MCF 10A (cell line): ENCODE results near the gene AMH. TPM values are rescaled to one million over a fixed set of nuclear protein-coding genes. Genes with fewer than 3 reads are reported as not detected.

Experiments used
- BruUV-seq: library from RNA; stranded (reverse); fragments of 400-500 nt; replicated peaks from 2 replicates; lab custom pipeline; 2021; lab: Mats Ljungman, UMichigan
- CTCF ChIA-PET: fragments of 300-600 bp; sonication (Branson Sonifier 250); formaldehyde crosslinking; extraction: SDS; loops from one replicate; lab custom pipeline; 2021; ENCODE audit warnings: antibody characterized with exemption, inconsistent platforms; lab: Yijun Ruan, JAX
- POLR2A ChIA-PET: fragments of 300-600, 350-650 bp; sonication (Branson Sonifier 250); formaldehyde crosslinking; extraction: SDS; loops from one replicate; lab custom pipeline; 2020; ENCODE audit warnings: antibody characterized with exemption, inconsistent platforms; lab: Yijun Ruan, JAX
- DNase-seq: peaks from one replicate; pipeline ENCODE4 v3.0.0-alpha.2; 2018; ENCODE audit not compliant: unreplicated experiment
- H3K27ac Mint-ChIP-seq: one replicate; pipeline ENCODE4 v1.8.0; 2022; ENCODE audit warnings: mild to moderate bottlenecking, low read depth, mixed read lengths; ENCODE audit not compliant: unreplicated experiment
- H3K27me3 Mint-ChIP-seq: one replicate; pipeline ENCODE4 v1.8.0; 2022; ENCODE audit warnings: mixed read lengths; ENCODE audit not compliant: insufficient read depth, unreplicated experiment
- H3K36me3 Mint-ChIP-seq: one replicate; pipeline ENCODE4 v1.8.0; 2022; ENCODE audit warnings: mild to moderate bottlenecking, moderate library complexity, mixed read lengths; ENCODE audit not compliant: insufficient read depth, unreplicated experiment
- H3K4me1 Mint-ChIP-seq: one replicate; pipeline ENCODE4 v1.8.0; 2022; ENCODE audit warnings: mixed read lengths; ENCODE audit not compliant: insufficient read depth, unreplicated experiment
- H3K4me3 Mint-ChIP-seq: one replicate; pipeline ENCODE4 v1.8.0; 2022; ENCODE audit warnings: mild to moderate bottlenecking, moderate library complexity, mixed read lengths; ENCODE audit not compliant: unreplicated experiment
- H3K9me3 Mint-ChIP-seq: one replicate; pipeline ENCODE4 v1.8.0; 2022; ENCODE audit warnings: mixed read lengths; ENCODE audit not compliant: unreplicated experiment
- intact Hi-C: fragments of 100-400 bp; cut with micrococcal nuclease; formaldehyde crosslinking; loops from 2 replicates; pipeline ENCODE4 v1.14.1; 2022
- total RNA-seq: library from RNA; stranded (reverse); gene quantifications from 2 replicates; pipeline ENCODE4 v1.2.3, GENCODE V29; 2022
- TF ChIP-seq, protein P1 (sequence below): fragments of 200-600 bp; IDR thresholded peaks from one replicate; pipeline ENCODE4 v1.8.0; 2022; ENCODE audit warnings: antibody characterized with exemption, mild to moderate bottlenecking; ENCODE audit not compliant: unreplicated experiment

The AMH gene
- total RNA-seq, 1 experiment from 2014 or later: 11.9 TPM

DNA sequence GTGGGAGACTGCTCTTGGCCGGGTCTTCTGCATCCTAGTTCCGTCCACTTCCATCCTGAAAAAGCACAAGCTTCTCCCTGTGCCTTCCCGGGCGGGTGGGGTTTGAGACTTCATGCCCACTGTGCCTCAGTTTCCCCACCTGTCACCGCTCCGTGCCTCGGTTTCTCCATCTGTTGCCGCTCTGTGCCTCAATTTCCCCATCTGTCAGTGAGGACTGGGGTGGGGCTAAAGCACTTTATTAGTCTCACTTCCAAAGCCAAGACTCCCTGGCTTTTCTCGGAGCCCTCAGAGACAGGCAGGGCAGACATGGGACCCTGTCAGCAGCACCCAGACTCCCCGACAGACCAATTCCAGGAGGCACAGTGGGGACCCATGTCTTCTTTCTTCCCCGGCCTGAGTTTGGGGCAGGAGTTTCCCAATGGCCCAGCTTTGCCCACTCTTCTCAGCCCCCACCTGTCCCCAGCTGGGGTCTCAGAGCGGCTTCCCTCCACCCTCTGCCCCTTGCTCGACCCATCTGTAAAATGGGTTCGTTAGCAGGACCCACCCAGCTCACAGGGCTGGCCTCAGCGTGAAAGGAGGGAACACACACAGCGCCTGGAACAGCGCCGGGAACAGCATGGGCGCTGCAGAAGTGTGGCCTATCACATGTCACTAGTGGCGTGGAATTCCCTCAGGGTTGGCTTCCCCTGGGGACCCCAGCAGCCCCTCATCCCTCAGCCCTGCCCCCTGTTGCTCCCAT, 37.4 kb downstream of the AMH start:
- Mint-ChIP-seq H3K27me3 (peaks cover 20% of the 10 kb centered on the region), H3K4me1 (no peaks in the 10 kb centered on the region), H3K9me3 (no peaks in the 10 kb centered on the region), H3K27ac (no peak overlapping the region), H3K36me3 (no peaks in the 10 kb centered on the region), H3K4me3 (no peak overlapping the region)
- ChIA-PET CTCF (interaction anchor here (1.4 kb wide), 1 partner anchor 12 kb away, joined by 3 read pairs; no protein-coding TSS in a partner anchor), POLR2A (interaction anchor here (1.3 to 1.4 kb wide), 2 partner anchors 7 to 48 kb away, joined by 3 to 4 read pairs; no protein-coding TSS in a partner anchor)
- BruUV-seq: no TSS peak
- no peak for DNase-seq
- TF ChIP-seq, protein P1, sequence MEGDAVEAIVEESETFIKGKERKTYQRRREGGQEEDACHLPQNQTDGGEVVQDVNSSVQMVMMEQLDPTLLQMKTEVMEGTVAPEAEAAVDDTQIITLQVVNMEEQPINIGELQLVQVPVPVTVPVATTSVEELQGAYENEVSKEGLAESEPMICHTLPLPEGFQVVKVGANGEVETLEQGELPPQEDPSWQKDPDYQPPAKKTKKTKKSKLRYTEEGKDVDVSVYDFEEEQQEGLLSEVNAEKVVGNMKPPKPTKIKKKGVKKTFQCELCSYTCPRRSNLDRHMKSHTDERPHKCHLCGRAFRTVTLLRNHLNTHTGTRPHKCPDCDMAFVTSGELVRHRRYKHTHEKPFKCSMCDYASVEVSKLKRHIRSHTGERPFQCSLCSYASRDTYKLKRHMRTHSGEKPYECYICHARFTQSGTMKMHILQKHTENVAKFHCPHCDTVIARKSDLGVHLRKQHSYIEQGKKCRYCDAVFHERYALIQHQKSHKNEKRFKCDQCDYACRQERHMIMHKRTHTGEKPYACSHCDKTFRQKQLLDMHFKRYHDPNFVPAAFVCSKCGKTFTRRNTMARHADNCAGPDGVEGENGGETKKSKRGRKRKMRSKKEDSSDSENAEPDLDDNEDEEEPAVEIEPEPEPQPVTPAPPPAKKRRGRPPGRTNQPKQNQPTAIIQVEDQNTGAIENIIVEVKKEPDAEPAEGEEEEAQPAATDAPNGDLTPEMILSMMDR: no peak
- intact Hi-C loops: no loop called here

DNA sequence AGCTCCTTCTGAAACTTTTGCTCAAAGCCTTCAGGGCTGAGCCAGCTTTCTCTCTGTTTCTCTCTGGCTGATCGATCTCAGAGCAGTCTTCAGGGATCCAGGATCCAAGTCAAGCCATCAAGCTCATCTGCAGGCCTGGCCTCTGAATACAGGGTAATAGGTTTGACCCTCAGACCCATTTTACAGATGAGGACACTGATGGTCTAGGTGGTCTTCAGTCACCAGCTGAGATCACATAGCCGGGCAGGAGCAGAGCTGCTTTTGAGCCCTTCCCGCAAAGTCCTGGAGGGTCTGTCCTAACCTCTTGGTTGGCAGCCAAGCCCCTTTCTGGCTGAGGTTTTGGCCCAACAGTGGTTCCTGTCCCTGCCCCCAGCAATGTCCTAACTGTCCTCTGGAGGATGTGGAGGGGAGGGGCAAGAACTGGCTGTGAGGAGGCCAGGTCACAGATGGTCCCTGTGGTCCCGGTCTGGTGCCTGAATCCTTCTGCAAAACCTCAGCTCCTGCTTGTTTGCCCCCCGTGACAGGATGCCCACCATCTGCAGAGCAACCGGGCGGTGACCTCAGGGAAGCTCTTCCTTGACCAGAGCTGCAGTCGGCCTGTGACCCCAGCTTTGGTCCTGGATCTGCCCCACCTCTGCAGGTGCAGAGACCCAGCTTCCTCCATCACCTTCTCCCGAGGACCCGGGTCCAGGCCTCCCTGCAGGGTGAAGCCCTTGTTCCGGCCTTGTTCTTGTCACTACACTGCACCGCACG, 38.6 kb downstream of the AMH start:
- Mint-ChIP-seq H3K36me3 (no peaks in the 10 kb centered on the region), H3K27me3 (peaks cover 20% of the 10 kb centered on the region), H3K27ac (no peak overlapping the region), H3K4me3 (no peak overlapping the region), H3K4me1 (no peaks in the 10 kb centered on the region), H3K9me3 (no peaks in the 10 kb centered on the region)
- no TSS peak for BruUV-seq
- intact Hi-C loops: no loop called here
- POLR2A ChIA-PET: interaction anchor here (0.8 to 1.4 kb wide), 3 partner anchors 8 to 140 kb away, joined by 3 to 4 read pairs (median 3); partner anchors contain the start of gene TIMM13
- CTCF ChIA-PET: interaction anchor here (1.4 kb wide), 1 partner anchor 14 kb away, joined by 3 read pairs; no protein-coding TSS in a partner anchor
- no peak for DNase-seq
- TF ChIP-seq, protein P1: no peak

DNA sequence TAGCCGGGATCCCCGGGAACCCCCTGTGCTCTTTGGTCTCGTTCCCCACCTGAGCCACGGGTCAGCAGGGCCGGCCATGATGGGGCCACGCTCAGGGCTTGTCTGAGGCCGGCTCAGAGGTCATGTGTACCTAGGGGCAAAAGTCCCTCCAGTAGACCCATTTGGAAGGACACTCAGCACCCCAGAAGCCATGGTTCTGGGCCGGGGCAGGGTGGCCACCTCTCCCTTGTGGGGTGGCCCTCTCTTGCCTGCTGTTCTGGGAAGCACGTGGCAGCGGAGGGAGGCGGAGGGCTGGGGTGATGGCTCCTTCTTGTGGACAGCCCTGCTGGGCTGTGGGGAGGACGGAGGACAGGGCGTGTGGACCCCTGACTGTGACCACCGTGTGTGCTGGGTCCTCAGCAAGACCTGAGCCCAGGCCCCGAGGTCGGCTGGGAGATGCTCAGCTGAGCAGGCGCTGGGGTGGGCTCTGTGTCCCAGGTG, 39.3 kb downstream of the AMH start:
- Mint-ChIP-seq H3K27ac (no peak overlapping the region), H3K4me1 (no peaks in the 10 kb centered on the region), H3K36me3 (no peaks in the 10 kb centered on the region), H3K27me3 (peaks cover 22% of the 10 kb centered on the region), H3K4me3 (no peak overlapping the region), H3K9me3 (no peaks in the 10 kb centered on the region)
- ChIA-PET CTCF (interaction anchor here (0.6 to 1.2 kb wide), 3 partner anchors 48 to 141 kb away, joined by 3 to 4 read pairs (median 4); no protein-coding TSS in a partner anchor), POLR2A (interaction anchor here (0.8 to 1.3 kb wide), 2 partner anchors 9 to 139 kb away, joined by 3 read pairs; partner anchors contain the start of gene TIMM13)
- TF ChIP-seq, protein P1: no peak
- no peak for DNase-seq
- intact Hi-C loops: no loop called here
- no TSS peak for BruUV-seq
